Renal cortical epithelial cell (primary cell): ENCODE measurements around the gene TLDC2. TPM values are rescaled to one million over a fixed set of nuclear protein-coding genes. Genes with fewer than 3 reads are reported as not detected.
"Not testable (repeated sequence)": the region's sequence is repeated elsewhere in the genome, so short reads cannot be mapped to it uniquely, and the experiment has no call there.

Experiments used
- DNase-seq: peaks from one replicate; pipeline ENCODE4 v3.0.0-alpha.2; 2011; ENCODE audit warnings: low read depth
- total RNA-seq: library from RNA; depleted of rRNA; stranded (reverse); fragments of >200 nt; gene quantifications from 2 replicates; pipeline ENCODE4 v1.2.3, GENCODE V29; 2014

Gene TLDC2
- 0.35 and 0.50 TPM in 2 replicates for total RNA-seq

DNA sequence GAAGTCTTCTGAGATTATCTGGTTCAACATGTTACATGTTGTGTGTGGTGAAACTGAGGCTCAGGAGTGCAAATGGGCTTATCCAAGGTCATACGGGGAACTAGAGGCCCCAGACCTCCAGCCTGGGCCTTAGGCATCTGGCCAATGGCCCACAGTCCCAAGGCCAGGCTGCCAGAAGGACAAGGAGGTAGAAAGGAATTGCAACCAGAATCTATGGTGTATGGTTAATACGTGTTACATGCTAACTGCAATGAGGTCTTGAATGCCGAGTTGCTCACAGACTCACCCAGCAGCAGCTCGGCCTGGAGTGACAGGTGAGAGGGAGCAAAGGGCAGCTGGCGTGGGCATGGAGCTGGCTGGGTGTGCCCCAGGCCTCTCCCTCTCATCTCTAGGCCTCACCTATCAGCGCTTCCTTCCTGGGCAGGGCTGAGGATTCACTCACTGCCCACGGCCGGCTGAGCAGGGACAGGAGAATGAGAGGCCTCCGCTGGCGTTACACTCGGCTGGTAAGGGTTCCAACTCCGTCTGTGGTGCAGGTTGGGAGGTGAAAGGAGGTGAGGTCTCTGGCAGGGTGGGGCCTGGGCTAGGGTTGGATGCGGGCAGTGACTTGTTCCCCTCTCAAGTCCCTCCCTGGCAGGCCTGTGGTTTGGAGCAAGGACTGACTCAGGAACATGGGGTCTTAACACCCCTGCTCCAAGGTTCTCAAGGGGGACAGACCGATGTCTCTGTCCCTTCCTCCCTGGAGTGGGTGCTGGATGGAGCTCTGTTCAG is at the start of gene TLDC2:
Gene TLDC2, plus strand, starts transcription at position 437 of the 771 bp plus-strand sequence. Its CDS starts 37 bp downstream, at position 474.
- peak; percentile 27 for DNase-seq

DNA sequence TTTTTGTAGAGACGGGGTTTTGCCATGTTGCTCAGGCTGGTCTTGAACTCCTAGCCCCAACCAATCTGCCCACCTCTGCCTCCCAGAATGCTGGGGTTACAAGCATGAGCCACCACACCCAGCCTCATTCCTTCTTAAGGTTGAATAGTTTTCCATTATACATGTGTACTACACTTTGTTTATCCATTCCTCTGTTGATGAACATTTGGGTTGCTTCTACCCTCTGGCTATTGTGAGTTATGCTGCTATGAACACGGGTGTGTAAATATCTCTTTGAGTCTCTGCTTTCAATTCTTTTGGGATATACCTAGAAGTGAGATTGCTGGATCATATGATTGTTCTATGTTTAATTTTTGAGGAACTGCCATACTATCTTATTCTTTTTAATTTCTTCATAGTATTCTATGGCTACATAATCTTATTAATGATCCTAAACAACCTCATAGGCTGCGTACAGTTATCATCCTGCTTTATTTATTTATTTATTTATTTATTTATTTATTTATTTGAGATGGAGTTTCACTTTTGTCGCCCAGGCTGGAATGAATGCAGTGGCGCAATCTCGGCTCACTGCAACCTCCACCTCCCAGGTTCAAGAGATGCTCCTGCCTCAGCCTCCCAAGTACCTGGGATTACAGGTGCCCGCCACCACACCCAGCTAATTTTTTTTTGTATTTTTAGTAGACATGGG is 49.2 kb upstream of the TLDC2 start:
- peak; percentile 63 for DNase-seq

DNA sequence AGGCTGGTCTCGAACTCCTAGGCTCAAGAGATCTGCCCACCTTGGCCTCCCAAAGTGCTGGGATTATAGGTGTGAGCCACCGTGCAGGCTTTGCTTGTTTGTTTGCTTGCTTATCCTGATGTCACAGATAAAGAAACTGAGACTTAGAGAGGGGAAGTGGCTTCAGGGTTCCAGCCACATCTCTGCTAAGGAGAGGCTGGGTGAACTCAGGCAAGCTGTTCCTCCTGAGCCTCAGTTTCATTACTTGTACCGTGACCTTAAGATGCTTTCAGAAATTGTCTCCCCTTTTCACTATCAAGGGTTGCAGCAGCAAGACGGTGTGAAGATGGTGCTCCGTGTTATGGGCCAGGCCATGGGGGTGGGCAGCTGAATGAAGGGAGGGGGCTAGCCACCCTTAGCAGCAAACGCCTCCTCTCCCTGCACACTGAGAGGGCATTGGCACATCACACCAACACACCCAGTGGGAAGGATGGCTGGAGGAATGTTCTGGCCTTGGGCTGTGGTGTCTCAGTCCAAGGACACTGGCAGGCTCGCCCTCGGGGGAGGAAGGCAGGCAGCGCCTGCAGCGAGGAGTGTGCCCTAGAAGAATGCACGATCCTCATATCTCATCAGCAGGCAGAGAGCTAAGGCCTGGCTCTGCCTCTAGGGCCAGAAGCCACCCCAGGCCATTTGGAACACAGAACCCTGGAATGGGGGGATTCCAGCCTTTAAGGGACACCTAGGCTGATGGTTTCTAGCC is 48.2 kb upstream of the TLDC2 start:
- DNase-seq: no peak

DNA sequence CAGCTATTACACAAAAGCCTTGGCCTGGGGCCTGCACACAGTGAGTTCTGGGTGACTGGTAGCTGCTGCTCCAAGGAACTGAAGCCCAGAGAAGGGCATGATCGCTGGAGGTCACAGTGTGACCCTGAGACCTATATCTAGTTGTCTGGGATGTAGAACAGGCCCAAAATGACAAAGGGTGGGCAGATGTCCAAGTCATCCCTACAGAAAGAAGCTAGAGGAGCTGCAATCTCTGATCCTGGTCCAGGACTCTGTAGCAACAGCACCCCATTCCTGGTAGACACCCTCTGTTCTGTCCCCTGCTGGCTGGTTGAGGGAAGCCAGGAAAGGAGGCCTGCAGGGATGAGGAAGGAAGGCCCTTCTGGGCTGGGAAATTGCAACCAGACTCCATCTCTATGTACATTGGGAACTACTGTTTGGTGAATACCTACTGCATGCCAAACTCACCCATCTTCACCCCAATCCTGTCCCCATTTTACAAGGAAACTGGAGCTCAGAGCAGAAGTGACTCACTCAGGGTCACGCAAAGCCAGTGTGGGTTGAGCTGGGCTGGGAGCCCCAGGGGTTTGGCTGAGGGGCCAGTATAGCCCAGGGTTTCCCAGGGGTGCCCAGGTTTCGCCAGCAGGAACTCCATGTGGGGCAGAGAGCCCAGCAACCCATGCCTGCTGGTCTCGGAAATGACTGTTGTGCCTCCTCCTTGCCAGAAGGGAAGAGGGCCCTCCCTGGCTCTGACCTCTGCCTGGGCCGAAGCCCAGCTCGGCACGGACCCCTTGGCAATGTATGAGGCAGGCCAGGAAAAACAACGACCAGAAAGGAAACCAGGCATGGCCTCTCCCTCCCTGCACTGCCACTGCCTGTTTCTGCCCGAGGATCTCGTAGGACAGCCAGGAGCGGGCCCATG is 44.9 kb upstream of the TLDC2 start:
- DNase-seq: no peak

DNA sequence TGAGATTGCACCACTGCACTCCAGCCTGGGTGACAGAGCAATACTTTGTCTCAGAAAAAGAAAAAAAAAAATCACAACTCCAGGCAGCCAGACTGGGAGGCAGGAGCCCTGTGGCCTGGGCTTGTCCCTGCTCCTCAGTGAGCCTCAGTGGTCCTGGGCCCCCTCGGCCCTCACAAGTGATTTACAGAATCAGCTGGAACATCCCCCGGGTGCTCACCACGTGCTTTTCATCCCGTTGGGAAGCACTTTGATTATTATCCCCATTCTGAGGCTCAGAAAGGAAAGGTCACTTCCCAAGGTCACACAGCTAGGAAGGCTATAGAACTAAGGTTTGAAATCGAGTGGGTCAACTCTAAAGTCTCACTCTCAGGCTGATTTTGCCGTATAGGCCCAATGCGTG is 43.1 kb upstream of the TLDC2 start:
- DNase-seq: no peak

DNA sequence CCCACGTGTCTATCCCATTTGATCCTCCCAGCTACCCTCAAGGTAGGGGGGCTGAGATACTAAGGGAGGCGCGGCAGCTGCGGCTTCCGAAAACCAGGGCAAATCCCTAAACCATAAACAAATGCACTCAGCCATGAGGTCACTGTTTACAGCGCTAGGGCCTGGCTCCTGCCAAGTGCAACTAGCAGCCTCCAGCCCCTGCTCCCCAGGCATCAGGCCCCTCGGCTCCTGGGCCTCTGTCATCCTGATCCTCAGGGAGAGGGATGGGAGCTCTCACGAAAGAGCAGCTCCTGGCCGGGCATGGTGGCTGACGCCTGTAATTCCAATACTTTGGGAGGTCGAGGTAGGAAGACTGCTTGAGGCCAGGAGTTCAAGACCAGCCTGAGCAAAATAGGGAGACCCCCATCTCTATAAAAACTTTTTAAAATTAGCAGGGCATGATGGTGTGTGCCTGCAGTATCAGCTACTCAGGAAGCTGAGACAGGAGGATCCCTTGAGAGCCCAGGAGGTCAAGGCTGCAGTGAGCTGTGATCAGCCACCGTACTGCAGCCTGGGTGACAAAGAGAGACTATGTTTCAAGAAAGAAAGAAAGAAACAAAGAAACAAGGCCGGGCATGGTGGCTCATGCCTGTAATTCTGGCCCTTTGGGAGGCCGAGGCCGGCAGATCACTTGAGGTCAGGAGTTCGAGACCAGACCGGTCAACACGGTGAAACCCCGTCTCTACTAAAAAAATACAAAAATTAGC is 42.5 kb upstream of the TLDC2 start:
- no peak for DNase-seq

DNA sequence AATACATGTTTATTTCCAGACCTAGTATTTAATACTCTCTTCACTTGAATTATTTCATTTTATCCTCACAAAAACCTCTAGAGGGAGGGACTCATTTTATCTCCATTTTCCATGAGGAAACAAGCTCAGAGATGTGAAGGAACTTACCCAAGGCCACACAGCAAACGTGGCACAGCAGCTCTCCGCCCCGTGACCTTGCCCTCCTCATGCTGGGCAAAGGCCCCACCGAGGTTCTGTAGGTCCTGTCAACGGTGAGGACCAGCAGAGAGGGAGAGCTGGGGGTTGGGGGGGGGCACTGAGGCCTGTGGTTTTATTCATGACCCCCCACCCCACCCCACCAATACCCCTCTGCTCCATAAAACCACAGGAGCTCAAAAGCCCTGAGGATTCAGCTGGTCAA is 40.9 kb upstream of the TLDC2 start:
- no peak for DNase-seq

DNA sequence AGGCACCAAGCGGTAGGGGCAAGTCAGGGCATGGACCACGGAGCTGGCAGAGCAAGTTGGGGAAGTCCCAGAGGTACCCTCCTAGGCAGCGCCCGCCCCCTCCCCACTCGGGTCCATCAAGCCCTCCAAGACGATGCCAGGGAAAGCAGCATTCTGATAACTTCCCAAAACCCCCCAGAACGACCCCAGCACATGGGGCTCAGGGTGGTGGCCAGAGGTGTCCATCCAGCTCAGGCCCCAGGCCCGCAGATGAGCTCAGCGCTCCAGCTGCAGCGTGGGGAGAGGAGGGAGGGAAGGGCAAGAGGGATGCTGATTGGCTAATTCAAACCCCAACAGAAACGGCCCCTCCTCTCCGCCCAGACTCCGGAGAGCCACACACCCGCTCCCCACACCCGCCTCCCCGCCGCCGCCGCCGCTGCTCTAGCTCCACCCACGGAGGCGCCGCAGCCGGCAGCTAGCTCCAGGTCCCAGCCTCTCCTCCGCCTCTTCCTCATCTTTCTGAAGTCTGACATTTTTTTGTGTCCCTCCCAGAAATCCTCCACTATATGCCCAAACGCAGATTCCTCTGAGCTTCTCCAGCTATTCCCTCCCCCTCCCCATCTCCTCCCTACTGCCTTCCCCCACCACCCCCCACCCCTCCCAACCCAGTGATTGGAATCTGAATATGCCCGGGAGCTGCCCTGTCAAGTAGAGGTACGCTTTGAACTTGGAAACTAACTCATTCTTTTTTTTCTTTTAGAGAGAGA is 40.3 kb upstream of the TLDC2 start:
- peak; percentile 84 for DNase-seq

DNA sequence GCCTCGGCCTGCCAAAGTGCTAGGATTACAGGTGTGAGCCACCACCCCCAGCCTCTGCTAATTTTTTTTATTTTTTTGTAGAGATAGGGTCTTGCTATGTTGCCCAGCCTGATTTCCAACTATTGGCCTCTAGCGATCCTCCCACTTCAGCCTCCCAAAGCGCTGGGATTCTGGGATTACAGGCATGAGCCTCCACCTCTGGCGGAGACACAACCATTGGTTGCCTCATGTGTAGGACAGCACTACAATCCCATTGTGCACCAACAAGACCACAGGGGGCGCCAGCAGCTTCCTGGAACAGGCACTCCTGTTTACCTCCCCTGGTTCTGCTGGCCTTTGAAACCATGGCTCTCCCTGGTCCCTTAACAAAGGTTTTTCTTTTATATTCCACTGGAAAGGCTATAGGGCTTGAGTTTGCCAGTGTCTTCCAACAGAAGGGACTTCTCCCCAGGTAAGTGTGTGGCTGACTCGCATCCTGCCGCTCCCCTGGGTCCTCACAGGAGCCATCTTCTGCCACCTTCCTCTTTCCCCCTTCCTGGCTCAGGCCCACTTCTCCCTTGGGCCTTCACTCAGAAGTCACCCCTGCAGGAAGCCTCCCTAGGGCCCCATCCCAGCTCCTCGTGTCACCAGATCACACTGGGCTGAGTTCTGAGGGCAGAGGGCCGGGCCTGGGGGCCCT is 39.2 kb upstream of the TLDC2 start:
- peak; percentile 53 for DNase-seq

DNA sequence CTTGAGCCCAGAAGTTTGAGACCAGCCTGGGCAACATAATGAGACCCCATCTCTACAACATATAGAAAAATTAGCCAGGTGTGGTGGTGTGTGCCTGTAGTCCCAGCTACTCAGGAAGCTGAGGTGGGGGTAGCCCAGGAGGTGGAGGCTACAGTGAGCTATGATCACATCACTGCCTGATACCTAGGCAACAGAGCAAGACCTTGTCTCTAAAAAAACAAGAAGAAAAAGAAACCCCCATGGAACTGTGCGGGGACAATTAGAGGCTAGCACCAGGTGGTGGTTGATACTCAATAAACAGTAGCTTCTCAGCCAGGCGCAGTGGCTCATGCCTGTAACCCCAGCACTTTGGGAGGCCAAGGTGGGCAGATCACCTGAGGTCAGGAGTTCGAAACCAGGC is 37.6 kb upstream of the TLDC2 start:
- DNase-seq: not testable (repeated sequence)

DNA sequence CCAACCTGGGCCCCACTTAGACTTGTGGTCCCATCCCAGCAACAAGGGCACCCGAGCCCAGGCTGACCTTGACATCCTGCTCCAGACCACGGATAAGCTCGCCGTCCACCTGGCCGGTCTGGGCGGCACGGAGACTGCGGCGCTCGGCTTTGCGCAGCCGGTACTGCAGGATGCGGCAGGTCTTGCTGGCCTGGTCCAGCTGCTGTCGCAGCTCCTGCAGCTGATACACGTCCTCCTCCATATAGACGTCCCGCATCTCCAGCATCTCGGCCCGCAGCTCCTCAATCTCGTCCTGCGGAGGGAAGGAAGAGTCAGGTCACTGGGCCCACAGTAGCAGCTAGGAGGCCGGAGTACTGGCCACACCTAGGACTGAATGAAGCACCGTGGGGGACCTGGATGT is 36.8 kb upstream of the TLDC2 start:
- no peak for DNase-seq

DNA sequence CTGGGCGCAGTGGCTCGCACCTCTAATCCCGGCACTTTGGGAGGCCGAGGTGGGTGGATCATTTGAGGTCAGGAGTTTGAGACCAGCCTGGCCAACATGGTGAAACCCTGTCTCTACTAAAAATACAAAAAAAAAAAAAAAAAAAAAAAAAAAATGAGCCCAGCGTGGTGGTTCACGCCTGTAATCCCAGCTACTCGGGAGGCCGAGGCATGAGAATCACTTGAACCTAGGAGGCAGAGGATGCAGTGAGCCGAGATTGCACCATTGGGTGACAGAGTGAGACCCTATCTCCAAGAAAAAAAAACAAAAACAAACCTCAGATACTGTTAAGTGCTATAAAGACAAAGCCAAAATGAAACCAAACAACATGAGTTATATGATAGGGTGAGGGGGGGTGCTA is 34.9 kb upstream of the TLDC2 start:
- not testable (repeated sequence) for DNase-seq

DNA sequence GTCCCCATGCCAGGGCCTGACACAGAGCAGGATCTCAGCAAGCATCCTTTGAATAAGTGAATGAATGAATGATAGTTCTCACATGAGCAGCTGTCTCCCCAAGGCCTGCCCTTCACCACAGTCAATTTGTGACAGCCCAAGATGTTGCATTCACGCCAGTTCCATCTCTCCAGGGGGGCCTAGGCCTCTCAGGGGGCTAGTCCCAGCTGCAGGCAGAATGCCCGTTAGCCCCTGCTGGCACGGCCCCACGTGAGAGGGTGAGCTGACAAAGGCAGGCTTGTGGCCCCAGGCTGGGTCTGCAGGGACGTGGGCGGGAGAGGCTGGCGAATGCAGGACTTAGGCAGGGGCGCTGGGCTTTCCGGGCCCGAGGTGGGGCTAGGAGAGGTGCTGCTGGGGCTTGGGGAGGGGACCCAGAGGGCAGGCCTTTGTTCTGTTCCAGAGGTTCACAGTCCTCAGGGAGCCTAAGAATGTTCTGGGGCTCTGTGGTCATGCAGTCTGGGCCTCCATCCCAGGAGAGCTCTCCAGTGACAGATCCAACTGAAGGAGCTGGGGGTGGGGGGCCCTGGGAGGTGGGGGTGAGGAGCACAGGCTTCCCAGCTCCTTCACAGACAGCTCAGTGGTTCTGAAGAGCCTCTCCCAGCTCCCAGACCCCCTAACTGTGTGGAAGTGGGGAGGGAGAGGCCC is 30.5 kb upstream of the TLDC2 start:
- DNase-seq: no peak

DNA sequence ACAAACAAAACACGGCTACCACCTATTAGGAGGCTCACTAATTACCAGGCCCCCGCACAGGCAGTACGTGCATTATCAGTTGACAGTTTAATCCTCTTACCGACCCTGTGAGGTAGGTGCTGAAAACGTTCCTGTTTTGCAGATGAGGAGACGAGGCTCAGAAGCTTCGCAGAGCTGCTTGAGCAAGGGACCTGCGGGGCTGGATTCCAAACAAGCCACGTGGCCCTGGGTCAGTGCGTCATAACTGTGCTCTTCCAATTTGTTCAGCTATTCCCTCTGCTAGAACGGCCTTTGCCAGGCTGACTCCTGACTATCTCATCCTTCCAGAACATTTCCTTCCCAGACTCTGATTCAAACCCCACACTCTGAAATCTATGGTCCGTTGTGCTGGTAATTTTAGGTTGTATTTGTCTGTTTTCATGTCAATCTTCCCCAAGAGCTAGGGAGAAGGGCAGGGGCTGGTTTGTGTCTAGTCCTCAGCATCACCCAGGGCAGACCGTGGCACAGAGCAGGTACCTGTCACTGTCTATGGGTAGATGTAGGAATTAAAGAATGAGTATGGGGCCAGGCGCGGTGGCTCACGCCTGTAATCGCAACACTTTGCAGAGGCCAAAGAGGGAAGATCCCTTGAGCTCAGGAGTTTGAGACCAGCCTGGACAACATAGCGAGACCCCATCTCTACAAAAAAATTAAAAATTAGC is 28.8 kb upstream of the TLDC2 start:
- DNase-seq: peak; percentile 34

DNA sequence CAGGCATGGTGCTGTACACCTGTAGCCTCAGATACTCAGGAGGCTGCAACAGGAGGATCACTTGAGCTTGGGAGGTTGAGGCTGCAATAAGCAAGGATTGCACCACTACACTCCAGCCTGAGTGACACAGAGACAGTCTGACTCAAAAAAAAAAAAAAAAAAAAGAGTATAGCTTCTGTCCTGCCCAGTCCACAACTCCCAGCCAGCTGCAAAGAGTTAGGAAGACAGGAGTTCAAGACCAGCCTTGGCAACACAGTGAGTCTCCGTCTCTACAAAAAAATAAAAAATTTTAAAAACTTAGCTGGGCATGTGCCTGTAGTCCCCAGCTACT is 28.3 kb upstream of the TLDC2 start:
- DNase-seq: no peak

DNA sequence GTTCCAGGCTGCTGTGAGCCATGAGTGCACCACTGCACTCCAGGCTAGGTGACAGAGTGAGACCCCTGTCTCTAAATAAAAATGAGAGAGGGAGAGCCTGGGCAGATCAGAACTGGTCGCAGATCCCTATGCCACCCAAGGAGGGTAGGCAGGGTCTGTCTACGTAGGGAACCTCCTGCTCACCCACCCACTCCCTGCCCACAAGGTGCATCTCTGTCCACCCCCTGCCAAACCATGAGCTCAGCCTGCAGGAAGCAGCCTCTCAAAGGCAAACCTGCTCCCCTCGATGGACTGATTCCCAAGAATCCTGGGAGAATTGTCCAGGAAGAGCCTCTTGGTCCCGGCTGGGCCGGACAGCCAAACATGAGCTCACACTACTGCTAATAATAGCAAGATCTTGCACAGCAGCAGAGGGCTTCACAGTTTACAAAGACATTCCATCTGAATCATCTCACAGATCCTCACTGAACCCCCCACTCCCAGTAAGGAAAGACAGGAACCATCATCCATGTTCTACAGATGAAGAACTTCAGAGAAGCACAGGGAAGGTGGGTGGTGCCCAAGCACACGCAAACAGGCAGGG is 27.8 kb upstream of the TLDC2 start:
- peak; percentile 52 for DNase-seq

DNA sequence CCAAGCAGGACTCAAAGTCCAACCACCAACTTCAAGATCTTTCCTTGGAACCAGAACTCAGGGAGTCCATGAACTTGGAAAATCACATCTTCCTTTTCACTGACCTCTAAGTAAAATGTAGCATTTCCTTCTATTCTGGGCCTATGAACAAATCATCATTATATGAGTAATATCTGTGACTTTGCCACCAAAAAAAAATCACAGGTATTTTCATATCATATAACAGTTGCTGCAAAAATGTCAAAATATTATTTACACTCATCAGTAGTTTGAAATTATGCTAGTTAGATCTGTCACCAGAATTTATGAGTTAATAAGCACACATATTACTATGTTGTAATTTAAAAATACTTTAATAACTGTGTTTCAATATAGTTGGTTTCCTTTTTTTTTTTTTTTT is 27.3 kb upstream of the TLDC2 start:
- DNase-seq: no peak
